Brain microvascular endothelial cell (primary cell): ENCODE results near the gene ZNF573.

ENCODE experiments used
- DNase-seq: peaks from one replicate; pipeline ENCODE4 v3.0.0-alpha.2; 2020
- H3K27ac ChIP-seq: fragments of 250-450 bp; sonication (Bioruptor Pico); 2 replicates; pipeline ENCODE4 v1.5.1; 2020; ENCODE audit warnings: mild to moderate bottlenecking, moderate library complexity
- H3K27me3 ChIP-seq: fragments of 250-450 bp; sonication (Bioruptor Pico); replicated peaks from 2 replicates; pipeline ENCODE4 v1.5.1; 2020; ENCODE audit warnings: mild to moderate bottlenecking
- H3K36me3 ChIP-seq: fragments of 250-450 bp; sonication (Bioruptor Pico); replicated peaks from 2 replicates; pipeline ENCODE4 v1.5.1; 2020; ENCODE audit warnings: mild to moderate bottlenecking
- H3K4me3 ChIP-seq: 2 replicates; pipeline ENCODE4 v1.5.1; 2011; ENCODE audit warnings: low read depth, mild to moderate bottlenecking, control low read depth, low read length, moderate library complexity
- CTCF ChIP-seq: IDR thresholded peaks from 2 replicates; pipeline ENCODE4 v1.5.1; 2011; ENCODE audit warnings: low read depth, mild to moderate bottlenecking, moderate library complexity, low read length, control low read depth, inconsistent platforms; ENCODE audit errors: missing control alignments
- in situ Hi-C: cut with HindIII; loops from 2 replicates; pipeline ENCODE4 v1.10.0; 2017; ENCODE audit warnings: low sequenced_read_pairs, low pct_ligation_motif_present

Gene ZNF573

DNA sequence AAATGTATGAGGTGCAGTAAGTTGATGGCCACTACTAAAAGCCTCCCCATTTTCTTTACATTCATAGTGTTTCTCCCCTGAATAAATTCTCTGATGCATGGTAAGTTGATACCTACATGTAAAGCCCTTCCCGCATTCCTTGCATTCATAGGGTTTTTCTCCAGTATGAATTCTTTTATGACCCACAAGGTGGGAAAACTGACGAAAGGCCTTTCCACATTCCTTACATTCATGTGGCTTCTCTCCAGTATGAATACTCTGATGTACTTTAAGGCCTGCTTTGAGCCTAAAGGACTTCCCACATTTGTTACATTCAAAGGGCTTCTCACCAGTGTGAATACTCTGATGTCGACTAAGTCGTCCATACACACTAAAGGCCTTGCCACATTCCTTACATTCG, 80.3 kb downstream of the ZNF573 start:
- no peak for TF ChIP-seq CTCF
- in situ Hi-C loops = no loop called here
- Histone ChIP-seq H3K27me3 (no peaks in the 10 kb centered on the region), H3K4me3 (no peak overlapping the region), H3K36me3 (peaks cover 13% of the 10 kb centered on the region), H3K27ac (no peak overlapping the region)
- no peak for DNase-seq

DNA sequence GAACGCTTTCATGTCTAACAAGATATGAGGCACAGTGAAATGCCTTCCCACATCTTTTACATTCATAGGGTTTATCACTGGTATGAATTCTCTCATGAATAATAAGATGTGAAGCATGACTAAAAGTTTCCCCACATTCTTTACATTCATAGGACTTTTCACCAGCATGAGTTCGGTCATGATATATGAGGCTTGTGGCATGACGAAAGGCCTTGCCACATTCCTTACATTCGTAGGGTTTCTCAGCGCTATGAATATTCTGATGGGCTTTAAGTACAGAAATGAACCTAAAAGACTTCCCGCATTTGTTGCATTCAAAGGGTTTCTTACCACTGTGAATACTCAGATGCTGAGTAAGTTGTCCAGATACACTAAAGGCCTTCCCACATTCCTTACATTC, 81.2 kb downstream of the ZNF573 start:
- in situ Hi-C loops = no loop called here
- TF ChIP-seq CTCF = no peak
- Histone ChIP-seq H3K36me3 (peaks cover 13% of the 10 kb centered on the region), H3K4me3 (no peak overlapping the region), H3K27me3 (no peaks in the 10 kb centered on the region), H3K27ac (no peak overlapping the region)
- DNase-seq = peak; percentile 15

DNA sequence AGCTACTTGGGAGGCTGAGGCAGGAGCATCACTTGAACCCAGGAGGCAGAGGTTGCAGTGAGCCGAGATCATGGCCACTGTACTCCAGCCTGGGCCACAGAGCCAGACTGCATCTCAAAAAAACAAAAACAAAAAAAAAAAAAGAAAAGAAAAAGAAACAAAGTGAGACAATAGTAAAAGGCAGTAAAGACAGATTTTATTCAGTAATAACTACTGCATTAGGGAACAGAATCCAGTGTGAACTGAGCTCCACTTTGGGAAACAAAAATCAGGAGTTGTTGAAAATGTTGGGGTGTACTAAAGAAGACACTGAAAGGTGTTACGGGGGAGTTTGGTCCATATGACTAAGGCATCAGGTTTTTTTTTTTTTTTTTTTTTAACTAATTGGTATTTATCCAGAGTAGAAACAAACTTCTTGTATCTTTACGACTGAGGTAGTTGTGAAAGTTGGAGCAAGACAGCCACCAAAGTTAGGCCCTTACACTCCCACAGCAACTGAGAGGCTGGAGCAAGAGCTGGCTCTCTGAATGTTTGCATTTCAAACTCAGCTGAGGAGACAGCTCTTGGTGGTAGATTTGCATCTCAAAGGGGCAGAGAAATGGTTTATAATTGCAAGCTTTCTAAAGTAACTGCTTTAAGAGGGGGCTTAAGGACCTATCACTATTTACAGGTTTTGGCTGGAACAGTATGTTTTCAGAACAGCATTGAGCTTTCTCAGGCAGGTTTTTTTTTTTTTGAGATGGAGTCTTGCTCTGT, 84.1 kb downstream of the ZNF573 start:
- DNase-seq = no peak
- Histone ChIP-seq H3K27ac (no peak overlapping the region), H3K27me3 (no peaks in the 10 kb centered on the region), H3K4me3 (no peak overlapping the region), H3K36me3 (peaks cover 10% of the 10 kb centered on the region)
- in situ Hi-C loops = no loop called here
- TF ChIP-seq CTCF = no peak

GRCh38 chr19:37692956-37693620, 86.3 kb downstream of the ZNF573 start:
- no peak for TF ChIP-seq CTCF
- no peak for DNase-seq
- in situ Hi-C loops = no loop called here
- H3K27me3 ChIP-seq = no peaks in the 10 kb centered on the region
- no peak overlapping the region for H3K27ac ChIP-seq
- H3K36me3 ChIP-seq = no peaks in the 10 kb centered on the region
- H3K4me3 ChIP-seq = no peak overlapping the region

- peak overlapping the region; percentile 70 for H3K4me3 ChIP-seq
- DNase-seq = peak; percentile 83
- H3K27ac ChIP-seq = peak overlapping the region; percentile 61
- peak; percentile 16 for TF ChIP-seq CTCF
- no peaks in the 10 kb centered on the region for H3K36me3 ChIP-seq
- in situ Hi-C loops = no loop called here
- no peaks in the 10 kb centered on the region for H3K27me3 ChIP-seq
These were observed 87.4 kb downstream of the ZNF573 start for GRCh38 chr19:37691881-37692504.
